K562 (cell line): ENCODE results near the gene RXRB. TPM values are rescaled to one million over a fixed set of nuclear protein-coding genes. Genes with fewer than 3 reads are reported as not detected.

Source experiments
- DACH1 ChIP-seq: fragments of 450-650 bp; IDR thresholded peaks from 2 replicates; pipeline ENCODE4 v1.6.1; 2018; ENCODE audit not compliant: partially characterized antibody
- ELF1 ChIP-seq: fragments of 200-800 bp; sonication (Bioruptor generic); IDR thresholded peaks from 2 replicates; pipeline ENCODE4 v1.6.1; 2016; ENCODE audit warnings: missing genetic modification characterization, missing compliant biosample characterization
- GATAD2B ChIP-seq: fragments of 450-650 bp; IDR thresholded peaks from 2 replicates; pipeline ENCODE4 v1.6.1; 2017; ENCODE audit warnings: mild to moderate bottlenecking, borderline replicate concordance
- GTF2F1 ChIP-seq: IDR thresholded peaks from 2 replicates; pipeline ENCODE4 v1.6.1; 2011; ENCODE audit warnings: low read depth, low read length, improper control_type of control experiment
- MAFF ChIP-seq: IDR thresholded peaks from 2 replicates; pipeline ENCODE4 v1.6.1; 2012; ENCODE audit warnings: low read length, improper control_type of control experiment
- MCM2 ChIP-seq: fragments of 450-650 bp; IDR thresholded peaks from 2 replicates; pipeline ENCODE4 v1.6.1; 2017; ENCODE audit warnings: low read depth, mild to moderate bottlenecking
- POU5F1 ChIP-seq: fragments of 150-350 bp; IDR thresholded peaks from 2 replicates; pipeline ENCODE4 v1.6.1; 2014; ENCODE audit warnings: borderline replicate concordance, low read length, low read depth, mild to moderate bottlenecking; ENCODE audit not compliant: partially characterized antibody
- RNF2 ChIP-seq: sonication (generic); IDR thresholded peaks from 2 replicates; pipeline ENCODE4 v1.6.1; 2016
- ZC3H8 ChIP-seq: fragments of 450-650 bp; IDR thresholded peaks from 2 replicates; pipeline ENCODE4 v1.6.1; 2017
- ZNF232 ChIP-seq: sonication (generic); formaldehyde crosslinking; IDR thresholded peaks from 2 replicates; pipeline ENCODE4 v1.8.0; 2022; ENCODE audit warnings: mild to moderate bottlenecking, missing genetic modification reagents
- ZNF3 ChIP-seq: fragments of 250-450 bp; sonication (Bioruptor Pico); IDR thresholded peaks from 2 replicates; pipeline ENCODE4 v1.5.0; 2021; ENCODE audit warnings: mild to moderate bottlenecking, moderate library complexity
- ZNF589 ChIP-seq: fragments of 200-800 bp; sonication (Bioruptor generic); IDR thresholded peaks from 2 replicates; pipeline ENCODE4 v1.6.1; 2016; ENCODE audit warnings: low read depth, missing genetic modification characterization, missing compliant biosample characterization
- ZNF830 ChIP-seq: fragments of 250-450 bp; sonication (Bioruptor Pico); IDR thresholded peaks from 2 replicates; pipeline ENCODE4 v1.5.0; 2021; ENCODE audit warnings: mild to moderate bottlenecking
- polyA plus RNA-seq, 8 experiments: library from polyadenylated mRNA; depleted of rRNA in 4 of 8; stranded (reverse) in 5 of 8; unstranded in 3 of 8; fragments of >200 nt; fragmentation: Nextera tagmentation in 2 of 8; fragmentation: Illumina TruSeq in 1 of 8; extraction: Ambion mirVana in 2 of 8; extraction: Trizol in 1 of 8; gene quantifications; 2 replicates each; pipeline versions ENCODE4 v1.2.1 to v1.2.3, GENCODE V29; 2011 to 2014; ENCODE audit warnings: inconsistent platforms in 1 of 8, missing spikeins in 1 of 8
- total RNA-seq, 7 experiments: library from RNA; depleted of rRNA in 6 of 7; stranded (reverse); fragments of >200 nt in 6 of 7; fragmentation: Illumina TruSeq in 2 of 7; extraction: Trizol in 2 of 7; gene quantifications; 2 replicates each; pipeline versions ENCODE4 v1.2.1 to v1.2.3, GENCODE V29; 2011 to 2021; ENCODE audit warnings: low replicate concordance in 1 of 7
- TF ChIP-seq, protein P1 (sequence below): fragments of 150-350 bp; IDR thresholded peaks from 2 replicates; pipeline ENCODE4 v1.6.1; 2014; ENCODE audit warnings: low read depth, mild to moderate bottlenecking, low read length, borderline replicate concordance
- TF ChIP-seq, protein P2 (sequence below): sonication (generic); formaldehyde crosslinking; IDR thresholded peaks from 2 replicates; pipeline ENCODE4 v1.8.0; 2022; ENCODE audit warnings: mild to moderate bottlenecking, missing genetic modification reagents
- TF ChIP-seq, protein P3 (sequence below): fragments of 450-650 bp; conservative IDR thresholded peaks from 2 replicates; pipeline ENCODE4 v1.6.1; 2016; ENCODE audit warnings: missing genetic modification characterization, low read depth, mild to moderate bottlenecking, control low read depth, missing compliant biosample characterization
- TF ChIP-seq, protein P4 (sequence below), 2 experiments: fragments of 450-650 bp; IDR thresholded peaks; 2 replicates each; pipeline ENCODE4 v1.6.1; 2018; ENCODE audit warnings: mild to moderate bottlenecking in 2 of 2, low read depth in 1 of 2; ENCODE audit not compliant: partially characterized antibody in 2 of 2

Gene RXRB
- total and polyA plus RNA-seq, 9 of the 15 experiments (the other 6 are each of a cell fraction or from before 2014, with no cell fraction given) = 0.76 to 35.5 (median 18.4) TPM

DNA sequence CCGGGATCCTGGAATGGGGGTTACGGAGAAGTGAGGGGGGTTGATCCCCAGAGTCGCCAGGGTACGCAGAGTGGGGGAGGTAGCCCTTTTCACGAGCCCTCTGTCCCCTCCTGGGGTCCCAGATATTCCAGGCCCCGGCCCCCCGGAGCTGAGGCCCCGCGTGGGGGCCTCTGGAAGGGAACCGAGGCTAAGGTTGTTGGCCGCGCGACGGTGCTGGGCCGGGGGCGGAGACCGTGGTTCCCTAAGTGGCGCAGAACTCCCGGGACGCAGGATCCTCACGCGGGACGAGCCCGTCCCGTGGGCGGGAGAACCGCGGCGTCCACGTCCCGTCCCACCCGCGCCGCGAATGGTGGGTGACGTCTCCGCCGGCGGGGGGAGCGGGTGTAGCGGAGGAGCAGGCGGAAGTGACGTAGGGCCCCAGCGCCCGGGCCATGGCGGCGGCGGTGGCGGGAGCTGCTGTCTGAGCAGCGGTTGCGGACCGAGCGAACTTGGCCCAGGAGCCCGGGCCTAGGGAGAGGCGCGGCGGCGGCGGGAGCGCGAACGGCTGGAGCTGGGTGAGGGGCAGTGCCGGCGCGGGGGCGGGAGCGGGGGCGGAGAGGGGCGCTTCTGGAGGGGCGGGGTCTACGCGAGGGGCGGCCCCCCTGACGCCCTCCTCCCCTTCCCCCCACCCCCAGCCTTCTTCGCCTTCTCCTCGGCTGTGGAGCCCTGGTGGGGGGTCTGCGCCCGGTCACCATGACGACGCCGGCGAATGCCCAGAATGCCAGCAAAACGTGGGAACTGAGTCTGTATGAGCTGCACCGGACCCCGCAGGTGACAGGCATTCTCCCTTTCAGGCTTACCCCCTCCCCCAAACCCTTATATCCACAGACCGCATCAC, 7.9 kb upstream of the RXRB start, which contains the start of gene RING1 (continued):
- TF ChIP-seq, protein P1, sequence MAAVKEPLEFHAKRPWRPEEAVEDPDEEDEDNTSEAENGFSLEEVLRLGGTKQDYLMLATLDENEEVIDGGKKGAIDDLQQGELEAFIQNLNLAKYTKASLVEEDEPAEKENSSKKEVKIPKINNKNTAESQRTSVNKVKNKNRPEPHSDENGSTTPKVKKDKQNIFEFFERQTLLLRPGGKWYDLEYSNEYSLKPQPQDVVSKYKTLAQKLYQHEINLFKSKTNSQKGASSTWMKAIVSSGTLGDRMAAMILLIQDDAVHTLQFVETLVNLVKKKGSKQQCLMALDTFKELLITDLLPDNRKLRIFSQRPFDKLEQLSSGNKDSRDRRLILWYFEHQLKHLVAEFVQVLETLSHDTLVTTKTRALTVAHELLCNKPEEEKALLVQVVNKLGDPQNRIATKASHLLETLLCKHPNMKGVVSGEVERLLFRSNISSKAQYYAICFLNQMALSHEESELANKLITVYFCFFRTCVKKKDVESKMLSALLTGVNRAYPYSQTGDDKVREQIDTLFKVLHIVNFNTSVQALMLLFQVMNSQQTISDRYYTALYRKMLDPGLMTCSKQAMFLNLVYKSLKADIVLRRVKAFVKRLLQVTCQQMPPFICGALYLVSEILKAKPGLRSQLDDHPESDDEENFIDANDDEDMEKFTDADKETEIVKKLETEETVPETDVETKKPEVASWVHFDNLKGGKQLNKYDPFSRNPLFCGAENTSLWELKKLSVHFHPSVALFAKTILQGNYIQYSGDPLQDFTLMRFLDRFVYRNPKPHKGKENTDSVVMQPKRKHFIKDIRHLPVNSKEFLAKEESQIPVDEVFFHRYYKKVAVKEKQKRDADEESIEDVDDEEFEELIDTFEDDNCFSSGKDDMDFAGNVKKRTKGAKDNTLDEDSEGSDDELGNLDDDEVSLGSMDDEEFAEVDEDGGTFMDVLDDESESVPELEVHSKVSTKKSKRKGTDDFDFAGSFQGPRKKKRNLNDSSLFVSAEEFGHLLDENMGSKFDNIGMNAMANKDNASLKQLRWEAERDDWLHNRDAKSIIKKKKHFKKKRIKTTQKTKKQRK = no peak
- TF ChIP-seq POU5F1 (no peak), DACH1 (no peak), ZNF830 (CRISPR knock-in tag) (no peak), MCM2 (no peak), GATAD2B (peak; percentile 100), ZNF232 (CRISPR knock-in tag) (0 out of 2 replicates have a peak, but pooled peaks have one; percentile 44), ZNF589 (0 out of 2 replicates have a peak, but pooled peaks have one; percentile 15), GTF2F1 (peak; percentile 71; the same call in 1 of the 2 replicates), ELF1 (tag) (no peak), MAFF (no peak), ZC3H8 (no peak), RNF2 (no peak), ZNF3 (CRISPR knock-in tag) (0 out of 2 replicates have a peak, but pooled peaks have one; percentile 24)
- TF ChIP-seq, protein P2, sequence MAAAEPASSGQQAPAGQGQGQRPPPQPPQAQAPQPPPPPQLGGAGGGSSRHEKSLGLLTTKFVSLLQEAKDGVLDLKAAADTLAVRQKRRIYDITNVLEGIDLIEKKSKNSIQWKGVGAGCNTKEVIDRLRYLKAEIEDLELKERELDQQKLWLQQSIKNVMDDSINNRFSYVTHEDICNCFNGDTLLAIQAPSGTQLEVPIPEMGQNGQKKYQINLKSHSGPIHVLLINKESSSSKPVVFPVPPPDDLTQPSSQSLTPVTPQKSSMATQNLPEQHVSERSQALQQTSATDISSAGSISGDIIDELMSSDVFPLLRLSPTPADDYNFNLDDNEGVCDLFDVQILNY (CRISPR knock-in tag) = peak; percentile 58; the same call in 1 of the 2 replicates
- TF ChIP-seq, protein P3, sequence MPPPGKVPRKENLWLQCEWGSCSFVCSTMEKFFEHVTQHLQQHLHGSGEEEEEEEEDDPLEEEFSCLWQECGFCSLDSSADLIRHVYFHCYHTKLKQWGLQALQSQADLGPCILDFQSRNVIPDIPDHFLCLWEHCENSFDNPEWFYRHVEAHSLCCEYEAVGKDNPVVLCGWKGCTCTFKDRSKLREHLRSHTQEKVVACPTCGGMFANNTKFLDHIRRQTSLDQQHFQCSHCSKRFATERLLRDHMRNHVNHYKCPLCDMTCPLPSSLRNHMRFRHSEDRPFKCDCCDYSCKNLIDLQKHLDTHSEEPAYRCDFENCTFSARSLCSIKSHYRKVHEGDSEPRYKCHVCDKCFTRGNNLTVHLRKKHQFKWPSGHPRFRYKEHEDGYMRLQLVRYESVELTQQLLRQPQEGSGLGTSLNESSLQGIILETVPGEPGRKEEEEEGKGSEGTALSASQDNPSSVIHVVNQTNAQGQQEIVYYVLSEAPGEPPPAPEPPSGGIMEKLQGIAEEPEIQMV (tag) = peak; percentile 89
- TF ChIP-seq, protein P4, sequence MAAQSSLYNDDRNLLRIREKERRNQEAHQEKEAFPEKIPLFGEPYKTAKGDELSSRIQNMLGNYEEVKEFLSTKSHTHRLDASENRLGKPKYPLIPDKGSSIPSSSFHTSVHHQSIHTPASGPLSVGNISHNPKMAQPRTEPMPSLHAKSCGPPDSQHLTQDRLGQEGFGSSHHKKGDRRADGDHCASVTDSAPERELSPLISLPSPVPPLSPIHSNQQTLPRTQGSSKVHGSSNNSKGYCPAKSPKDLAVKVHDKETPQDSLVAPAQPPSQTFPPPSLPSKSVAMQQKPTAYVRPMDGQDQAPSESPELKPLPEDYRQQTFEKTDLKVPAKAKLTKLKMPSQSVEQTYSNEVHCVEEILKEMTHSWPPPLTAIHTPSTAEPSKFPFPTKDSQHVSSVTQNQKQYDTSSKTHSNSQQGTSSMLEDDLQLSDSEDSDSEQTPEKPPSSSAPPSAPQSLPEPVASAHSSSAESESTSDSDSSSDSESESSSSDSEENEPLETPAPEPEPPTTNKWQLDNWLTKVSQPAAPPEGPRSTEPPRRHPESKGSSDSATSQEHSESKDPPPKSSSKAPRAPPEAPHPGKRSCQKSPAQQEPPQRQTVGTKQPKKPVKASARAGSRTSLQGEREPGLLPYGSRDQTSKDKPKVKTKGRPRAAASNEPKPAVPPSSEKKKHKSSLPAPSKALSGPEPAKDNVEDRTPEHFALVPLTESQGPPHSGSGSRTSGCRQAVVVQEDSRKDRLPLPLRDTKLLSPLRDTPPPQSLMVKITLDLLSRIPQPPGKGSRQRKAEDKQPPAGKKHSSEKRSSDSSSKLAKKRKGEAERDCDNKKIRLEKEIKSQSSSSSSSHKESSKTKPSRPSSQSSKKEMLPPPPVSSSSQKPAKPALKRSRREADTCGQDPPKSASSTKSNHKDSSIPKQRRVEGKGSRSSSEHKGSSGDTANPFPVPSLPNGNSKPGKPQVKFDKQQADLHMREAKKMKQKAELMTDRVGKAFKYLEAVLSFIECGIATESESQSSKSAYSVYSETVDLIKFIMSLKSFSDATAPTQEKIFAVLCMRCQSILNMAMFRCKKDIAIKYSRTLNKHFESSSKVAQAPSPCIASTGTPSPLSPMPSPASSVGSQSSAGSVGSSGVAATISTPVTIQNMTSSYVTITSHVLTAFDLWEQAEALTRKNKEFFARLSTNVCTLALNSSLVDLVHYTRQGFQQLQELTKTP (IDR thresholded peaks at IDR 0.05; ENCODE audit: low read depth in 1 of 2, partially characterized antibody in 2 of 2) = no peak
